Spleen (tissue), 13 donors: ENCODE data around the gene OR9G4. TPM values are rescaled to one million over a fixed set of nuclear protein-coding genes. Genes with fewer than 3 reads are reported as not detected.

ENCODE experiments used
- DNase-seq: peaks from one replicate; pipeline ENCODE4 v3.0.0-alpha.2; 2020
- H3K27ac ChIP-seq, 8 donors: fragments of 200-600 bp; sonication (generic) in 7 of 8; 1 replicate in 4 of 8; 2 replicates in 4 of 8; pipeline versions ENCODE4 v1.5.0 to v1.8.0; 2016 to 2021; ENCODE audit warnings: inconsistent platforms in 4 of 8, mild to moderate bottlenecking in 4 of 8, moderate library complexity in 1 of 8
- H3K27me3 ChIP-seq, 7 donors: fragments of 200-600 bp; sonication (generic) in 6 of 7; replicated peaks in 1 of 7; 1 replicate in 4 of 7; 2 replicates in 3 of 7; pipeline versions ENCODE4 v1.5.0 to v1.8.0; 2016 to 2021; ENCODE audit warnings: inconsistent platforms in 3 of 7, mild to moderate bottlenecking in 1 of 7
- H3K36me3 ChIP-seq, 6 donors: fragments of 200-600 bp; sonication (generic) in 5 of 6; 1 replicate in 4 of 6; 2 replicates in 2 of 6; pipeline versions ENCODE4 v1.5.0 to v1.8.0; 2016 to 2021; ENCODE audit warnings: inconsistent platforms in 2 of 6
- H3K4me1 ChIP-seq, 6 donors: fragments of 200-600 bp; sonication (generic) in 5 of 6; 1 replicate in 3 of 6; 2 replicates in 3 of 6; pipeline versions ENCODE4 v1.5.0 to v1.8.0; 2016 to 2021; ENCODE audit warnings: inconsistent platforms in 3 of 6
- H3K4me3 ChIP-seq, 8 donors: fragments of 200-600 bp; sonication (generic) in 7 of 8; 1 replicate in 4 of 8; 2 replicates in 4 of 8; pipeline versions ENCODE4 v1.5.0 to v1.8.0; 2016 to 2021; ENCODE audit warnings: inconsistent platforms in 4 of 8, mild to moderate bottlenecking in 4 of 8, moderate library complexity in 2 of 8
- H3K9me3 ChIP-seq, 8 donors: fragments of 200-600 bp; sonication (generic) in 7 of 8; 1 replicate in 4 of 8; 2 replicates in 4 of 8; pipeline versions ENCODE4 v1.5.0 to v1.8.0; 2016 to 2021; ENCODE audit warnings: inconsistent platforms in 4 of 8
- POLR2A ChIP-seq, 3 donors: fragments of 450-650 bp; IDR thresholded peaks; one replicate each; pipeline ENCODE4 v1.5.1; 2017; ENCODE audit warnings: antibody characterized with exemption in 3 of 3, mild to moderate bottlenecking in 1 of 3
- POLR2AphosphoS5 ChIP-seq, 3 donors: sonication (generic); formaldehyde crosslinking; IDR thresholded peaks; one replicate each; pipeline ENCODE4 v1.5.1; 2017; ENCODE audit warnings: antibody characterized with exemption in 3 of 3
- WGBS, 5 donors: extraction: QIAGEN DNeasy Blood & Tissue Kit in 3 of 5; methylation state at CpG; one replicate each; pipeline versions ENCODE4 v1.1.5 to v1.1.7; 2013 to 2018; 5-methylcytosine and 5-hydroxymethylcytosine counted together
- intact Hi-C: fragments of 100-400 bp; cut with DNase I; formaldehyde crosslinking; loops from one replicate; pipeline ENCODE4 v1.15.0; 2023; ENCODE audit warnings: low total_unique reads
- long read RNA-seq, 2 donors: transcript quantifications; one replicate each; lab custom pipeline, GENCODE V29; 2026
- polyA plus RNA-seq, 3 donors: library from polyadenylated mRNA; stranded (reverse); fragments of 200-250 nt; gene quantifications; one replicate each; pipeline ENCODE4 v1.2.1, GENCODE V29; 2013
- total RNA-seq, 7 donors: library from RNA; depleted of rRNA in 3 of 7; stranded (reverse); fragments of >200 nt in 3 of 7; fragmentation: NEBNext Ultra II Directional in 4 of 7; extraction: Animal tissue kit (Norgen Biotek cat#: 25700) in 4 of 7; gene quantifications; one replicate each; pipeline versions ENCODE4 v1.1.0 to v1.2.1, GENCODE V29; 2016 to 2021
- TF ChIP-seq, protein P1 (sequence below), 11 experiments: fragments of 200-600 bp in 7 of 11; fragments of 450-650 bp in 4 of 11; sonication (generic) in 4 of 11; IDR thresholded peaks in 8 of 11; conservative IDR thresholded peaks in 3 of 11; 1 replicate in 7 of 11; 2 replicates in 4 of 11; pipeline versions ENCODE4 v1.4.0 to v1.8.0; 2016 to 2021; ENCODE audit warnings: antibody characterized with exemption in 11 of 11, inconsistent platforms in 4 of 11, mild to moderate bottlenecking in 1 of 11
- donor health status: healthy with polysubstance abuse.
- donor health status: DM: no; HTN: no; CAD: no; lungs with moderate emphysema.
- donor health status: DM: no; HTN: no; CAD: no.
- donor health status: Bipolar disorder and iron deficiency.
- donor health status: healthy.
- donor health status: DM: no; HTN: no; CAD: no.
- donor health status: DM: yes; HTN: yes; CAD: no.

The OR9G4 gene
- total RNA-seq, result under 1 TPM in 3 of 7 donors, not detected in 4; 0.10 to 0.85 (median 0.60) TPM
- polyA plus RNA-seq, result under 1 TPM in 1 of 3 donors, not detected in 2; 0.10 TPM
- long read RNA-seq, donor 1, result 0 reads
- long read RNA-seq, donor 2, result 0 reads

DNA sequence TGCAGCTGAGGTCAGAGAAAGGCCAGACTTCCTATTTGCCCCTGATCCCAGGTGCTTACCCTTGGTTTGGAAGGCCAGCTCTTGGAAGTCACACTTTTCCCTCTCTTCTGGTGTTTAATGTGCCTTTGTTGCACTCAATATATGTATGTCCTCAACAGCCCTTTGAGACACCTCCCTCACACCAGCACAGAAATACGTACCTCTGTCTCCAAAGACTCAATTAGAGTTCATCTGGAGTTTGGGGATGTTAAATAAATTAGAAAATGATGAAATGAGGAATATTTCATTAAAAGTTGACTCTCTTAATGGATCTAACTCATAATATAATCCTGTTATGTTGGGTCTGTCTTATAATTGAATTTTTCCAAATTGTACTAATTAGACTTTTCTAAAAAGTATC, at the start of gene OR9G4:
Gene OR9G4, minus strand, starts transcription at position 101 of the 400 bp plus-strand sequence. CDS start 4,931 bp downstream, outside the sequence.
- no peak for DNase-seq
- H3K27me3 ChIP-seq, result no peaks in the 10 kb centered on the region
- TF ChIP-seq, protein P1, sequence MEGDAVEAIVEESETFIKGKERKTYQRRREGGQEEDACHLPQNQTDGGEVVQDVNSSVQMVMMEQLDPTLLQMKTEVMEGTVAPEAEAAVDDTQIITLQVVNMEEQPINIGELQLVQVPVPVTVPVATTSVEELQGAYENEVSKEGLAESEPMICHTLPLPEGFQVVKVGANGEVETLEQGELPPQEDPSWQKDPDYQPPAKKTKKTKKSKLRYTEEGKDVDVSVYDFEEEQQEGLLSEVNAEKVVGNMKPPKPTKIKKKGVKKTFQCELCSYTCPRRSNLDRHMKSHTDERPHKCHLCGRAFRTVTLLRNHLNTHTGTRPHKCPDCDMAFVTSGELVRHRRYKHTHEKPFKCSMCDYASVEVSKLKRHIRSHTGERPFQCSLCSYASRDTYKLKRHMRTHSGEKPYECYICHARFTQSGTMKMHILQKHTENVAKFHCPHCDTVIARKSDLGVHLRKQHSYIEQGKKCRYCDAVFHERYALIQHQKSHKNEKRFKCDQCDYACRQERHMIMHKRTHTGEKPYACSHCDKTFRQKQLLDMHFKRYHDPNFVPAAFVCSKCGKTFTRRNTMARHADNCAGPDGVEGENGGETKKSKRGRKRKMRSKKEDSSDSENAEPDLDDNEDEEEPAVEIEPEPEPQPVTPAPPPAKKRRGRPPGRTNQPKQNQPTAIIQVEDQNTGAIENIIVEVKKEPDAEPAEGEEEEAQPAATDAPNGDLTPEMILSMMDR (IDR thresholded peaks at IDR 0.05 in 8 of 11, conservative IDR thresholded peaks at IDR 0.05 in 3 of 11), result no peak
- TF ChIP-seq POLR2AphosphoS5 (IDR thresholded peaks at IDR 0.05) (no peak), POLR2A (IDR thresholded peaks at IDR 0.05) (no peak)
- intact Hi-C loops, result no loop called here
- no peak within 1 kb of the TSS for H3K27ac ChIP-seq
- H3K4me3 ChIP-seq, result no peak within 1 kb of the TSS
- no peaks in the 10 kb centered on the region for H3K4me1 ChIP-seq
- 49 to 68% (median 65%) methylated on average over 1 of the region's 1 CpG for WGBS, 5 donors
- H3K36me3 ChIP-seq, result no peaks in the 10 kb centered on the region
- peaks cover 0 to 10% (median 0%) of the 10 kb centered on the region in 8 donors for H3K9me3 ChIP-seq

DNA sequence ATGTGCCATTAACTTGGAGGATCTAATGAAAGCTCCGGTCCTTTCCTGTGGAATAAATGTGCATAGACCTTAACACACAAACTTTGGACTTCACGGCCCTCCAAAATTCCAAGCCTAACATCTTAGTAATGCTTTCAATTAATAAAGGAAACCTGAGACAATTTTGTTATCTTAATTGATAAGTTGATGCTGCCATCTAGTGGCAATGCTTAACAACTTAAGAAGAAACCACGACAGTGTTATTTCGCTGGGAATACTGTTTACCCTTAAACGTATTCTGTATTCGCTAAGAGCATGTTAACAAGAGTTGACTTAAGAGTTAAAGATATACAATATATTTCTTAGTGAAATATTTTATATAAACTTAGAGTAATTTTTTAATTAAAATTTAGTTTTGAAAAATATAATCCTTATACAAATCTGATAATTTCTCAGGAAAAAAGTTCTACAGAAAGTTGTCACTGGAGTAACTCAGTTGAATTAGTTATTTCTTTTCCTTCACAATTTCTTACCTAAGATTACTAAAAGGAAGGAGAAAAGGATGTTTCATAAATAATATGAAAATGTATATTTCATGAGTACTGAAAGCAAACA, 35.0 kb upstream of the OR9G4 start:
- H3K36me3 ChIP-seq, result no peaks in the 10 kb centered on the region
- WGBS, 5 donors, result 17 to 22% (median 19%) methylated on average over 6 of the region's 6 CpGs
- intact Hi-C loops, result no loop called here
- H3K27me3 ChIP-seq, result no peaks in the 10 kb centered on the region
- DNase-seq, result no peak
- no peaks in the 10 kb centered on the region for H3K4me1 ChIP-seq
- no peak for TF ChIP-seq POLR2A (IDR thresholded peaks at IDR 0.05)
- TF ChIP-seq, protein P1 (IDR thresholded peaks at IDR 0.05 in 8 of 11, conservative IDR thresholded peaks at IDR 0.05 in 3 of 11), result peak in 9 of 11 experiments; percentile 23 to 61 (median 44)
- no peak overlapping the region for H3K27ac ChIP-seq
- H3K4me3 ChIP-seq, result peak overlapping the region in 1 of 8 donors; percentile 17
- H3K9me3 ChIP-seq, result no peaks in the 10 kb centered on the region

DNA sequence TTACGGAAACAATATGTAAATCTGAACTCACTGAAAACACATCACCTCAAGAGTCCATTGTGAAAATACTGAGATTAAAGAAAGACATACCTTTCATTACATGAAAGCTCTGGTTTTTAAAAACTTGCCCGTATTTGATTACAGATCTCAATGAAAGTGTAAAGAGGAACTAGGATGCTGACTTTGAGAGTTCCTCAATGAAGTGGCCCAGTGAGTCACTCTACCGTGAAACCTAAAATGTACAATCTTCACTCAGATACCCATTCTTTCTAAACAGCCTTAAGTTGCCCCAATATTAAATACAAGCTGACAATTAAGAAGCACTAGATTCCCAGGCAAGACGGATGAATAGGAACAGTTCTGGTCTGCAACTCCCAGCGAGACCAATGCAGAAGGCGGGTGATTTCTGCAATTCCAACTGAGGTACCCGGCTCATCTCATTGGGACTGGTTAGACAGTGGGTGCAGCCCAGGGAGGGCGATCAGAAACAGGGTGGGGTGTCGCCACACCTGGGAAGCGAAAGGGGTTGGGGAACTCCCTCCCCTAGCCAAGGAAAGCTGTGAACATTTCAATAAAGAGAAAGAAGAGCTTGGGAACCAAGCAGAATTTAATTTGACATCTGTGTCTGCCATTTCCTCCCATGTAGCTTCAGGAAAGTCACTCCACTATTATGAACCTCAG, 33.8 kb upstream of the OR9G4 start:
- Histone ChIP-seq H3K4me1 (no peaks in the 10 kb centered on the region), H3K9me3 (no peaks in the 10 kb centered on the region), H3K36me3 (no peaks in the 10 kb centered on the region), H3K27me3 (no peaks in the 10 kb centered on the region), H3K4me3 (no peak overlapping the region), H3K27ac (no peak overlapping the region)
- intact Hi-C loops, result no loop called here
- 79 to 86% (median 82%) methylated on average over 10 of the region's 10 CpGs for WGBS, 5 donors
- no peak for DNase-seq
- TF ChIP-seq POLR2A (IDR thresholded peaks at IDR 0.05) (no peak), POLR2AphosphoS5 (IDR thresholded peaks at IDR 0.05) (no peak)
- TF ChIP-seq, protein P1 (IDR thresholded peaks at IDR 0.05 in 8 of 11, conservative IDR thresholded peaks at IDR 0.05 in 3 of 11), result no peak

DNA sequence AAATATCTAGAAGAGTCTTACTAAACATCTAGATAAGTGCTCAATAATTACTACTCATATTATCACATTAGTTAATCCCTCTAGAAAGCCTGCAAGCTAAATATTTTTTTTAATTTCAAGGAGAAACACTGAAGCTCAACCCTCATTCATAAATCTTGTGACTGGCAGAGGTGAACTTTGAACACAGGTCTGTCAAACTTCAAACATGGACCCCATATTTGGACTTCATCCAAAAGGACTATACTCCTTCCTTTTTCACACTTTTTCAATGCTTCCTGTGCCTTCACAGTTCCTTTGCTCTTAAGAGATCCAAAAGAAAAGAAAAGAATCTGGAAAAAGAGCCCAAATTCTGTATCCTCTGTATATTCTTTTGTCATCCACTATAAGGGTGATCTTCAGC, 28.3 kb upstream of the OR9G4 start:
- no peaks in the 10 kb centered on the region for H3K4me1 ChIP-seq
- H3K4me3 ChIP-seq, result no peak overlapping the region
- H3K27me3 ChIP-seq, result no peaks in the 10 kb centered on the region
- no peak overlapping the region for H3K27ac ChIP-seq
- H3K9me3 ChIP-seq, result no peaks in the 10 kb centered on the region
- TF ChIP-seq POLR2AphosphoS5 (IDR thresholded peaks at IDR 0.05) (no peak), POLR2A (IDR thresholded peaks at IDR 0.05) (no peak)
- TF ChIP-seq, protein P1 (IDR thresholded peaks at IDR 0.05 in 8 of 11, conservative IDR thresholded peaks at IDR 0.05 in 3 of 11), result no peak
- no peak for DNase-seq
- intact Hi-C loops, result no loop called here
- no peaks in the 10 kb centered on the region for H3K36me3 ChIP-seq
